Measurements from ENCODE around the gene WDR26.

The WDR26 gene

DNA sequence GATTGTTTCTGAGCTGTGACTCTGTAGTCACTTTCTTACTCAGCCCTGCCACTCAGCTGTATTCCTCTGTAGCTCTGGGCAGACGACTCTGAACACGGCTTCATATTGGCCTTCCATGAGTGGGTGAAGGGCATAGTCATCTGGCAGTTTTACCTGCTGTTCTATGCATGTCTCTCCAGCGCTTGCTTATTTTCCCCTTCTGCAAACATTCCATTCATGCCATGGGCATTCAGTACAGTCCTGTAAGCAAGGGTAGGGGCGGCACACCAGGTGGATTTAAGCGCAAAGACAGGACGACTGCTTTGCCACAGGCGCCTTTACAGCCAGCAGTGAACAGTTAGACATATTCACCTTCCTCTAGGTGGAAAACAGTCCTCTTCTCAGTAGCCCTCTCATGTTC is 4.4 kb upstream of the WDR26 start:
- no peak for DNase-seq
- ATAC-seq (ENCODE audit: insufficient read depth, low read depth) = no peak
- Histone ChIP-seq H3K79me2 (ENCODE audit: insufficient read depth, low read length) (peaks cover 23% of the 10 kb centered on the region), H3K9ac (ENCODE audit: low read depth, low read length) (no peak overlapping the region), H3K4me3 (ENCODE audit: low read depth in 1 of 2, low read length in 2 of 2) (no peak overlapping the region), H2AFZ (ENCODE audit: low read depth, low read length) (no peak overlapping the region), H3K27me3 (ENCODE audit: insufficient read depth, low read length, poor library complexity) (no peaks in the 10 kb centered on the region), H3K9me3 (ENCODE audit: insufficient read depth, low read length, severe bottlenecking) (no peaks in the 10 kb centered on the region), H3K4me2 (ENCODE audit: insufficient read depth, low read length) (no peak overlapping the region), H3K36me3 (ENCODE audit: insufficient read depth, low read length) (no peaks in the 10 kb centered on the region), H3K27ac (ENCODE audit: low read length) (no peak overlapping the region), H4K20me1 (ENCODE audit: insufficient read depth, low read length) (peaks cover 1% of the 10 kb centered on the region; the same call in 1 of the 2 replicates), H3K4me1 (ENCODE audit: insufficient read depth, low read length) (peaks cover 20% of the 10 kb centered on the region)
- TF ChIP-seq, protein P1, sequence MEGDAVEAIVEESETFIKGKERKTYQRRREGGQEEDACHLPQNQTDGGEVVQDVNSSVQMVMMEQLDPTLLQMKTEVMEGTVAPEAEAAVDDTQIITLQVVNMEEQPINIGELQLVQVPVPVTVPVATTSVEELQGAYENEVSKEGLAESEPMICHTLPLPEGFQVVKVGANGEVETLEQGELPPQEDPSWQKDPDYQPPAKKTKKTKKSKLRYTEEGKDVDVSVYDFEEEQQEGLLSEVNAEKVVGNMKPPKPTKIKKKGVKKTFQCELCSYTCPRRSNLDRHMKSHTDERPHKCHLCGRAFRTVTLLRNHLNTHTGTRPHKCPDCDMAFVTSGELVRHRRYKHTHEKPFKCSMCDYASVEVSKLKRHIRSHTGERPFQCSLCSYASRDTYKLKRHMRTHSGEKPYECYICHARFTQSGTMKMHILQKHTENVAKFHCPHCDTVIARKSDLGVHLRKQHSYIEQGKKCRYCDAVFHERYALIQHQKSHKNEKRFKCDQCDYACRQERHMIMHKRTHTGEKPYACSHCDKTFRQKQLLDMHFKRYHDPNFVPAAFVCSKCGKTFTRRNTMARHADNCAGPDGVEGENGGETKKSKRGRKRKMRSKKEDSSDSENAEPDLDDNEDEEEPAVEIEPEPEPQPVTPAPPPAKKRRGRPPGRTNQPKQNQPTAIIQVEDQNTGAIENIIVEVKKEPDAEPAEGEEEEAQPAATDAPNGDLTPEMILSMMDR (IDR thresholded peaks at IDR 0.05; ENCODE audit: borderline replicate concordance, extremely low read depth, low read length, poor library complexity, severe bottlenecking) = no peak

DNA sequence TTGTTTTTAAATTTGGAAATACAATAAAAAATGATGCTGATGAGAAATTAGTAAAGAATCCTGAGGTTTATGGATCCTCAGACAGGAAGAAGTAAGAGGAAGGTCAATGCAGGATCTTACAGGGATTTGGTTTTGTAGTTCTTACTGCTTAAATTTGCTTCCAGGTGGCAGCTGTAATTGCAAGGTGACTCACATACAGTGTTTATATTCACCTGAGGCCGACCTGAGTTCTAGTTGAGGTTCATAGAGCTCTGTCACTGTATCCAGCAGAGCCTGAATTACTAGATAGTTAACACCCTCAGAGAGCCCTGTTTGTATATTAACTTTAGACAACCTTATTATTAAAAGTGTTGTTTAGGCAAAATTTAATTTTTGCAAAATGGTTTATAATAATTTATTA is 1.4 kb upstream of the WDR26 start:
- no peak for TF ChIP-seq EZH2 (IDR thresholded peaks at IDR 0.05; ENCODE audit: borderline replicate concordance, low read depth, low read length, severe bottlenecking)
- TF ChIP-seq, protein P1 (IDR thresholded peaks at IDR 0.05; ENCODE audit: borderline replicate concordance, extremely low read depth, low read length, poor library complexity, severe bottlenecking) = no peak
- Histone ChIP-seq H3K4me2 (ENCODE audit: insufficient read depth, low read length) (peak overlapping the region; percentile 95), H3K27me3 (ENCODE audit: insufficient read depth, low read length, poor library complexity) (no peaks in the 10 kb centered on the region), H3K9ac (ENCODE audit: low read depth, low read length) (peak overlapping the region; percentile 73; the same call in 1 of the 2 replicates), H4K20me1 (ENCODE audit: insufficient read depth, low read length) (peaks cover 25% of the 10 kb centered on the region), H3K4me1 (ENCODE audit: insufficient read depth, low read length) (peaks cover 44% of the 10 kb centered on the region), H3K79me2 (ENCODE audit: insufficient read depth, low read length) (peaks cover 51% of the 10 kb centered on the region), H3K36me3 (ENCODE audit: insufficient read depth, low read length) (peaks cover 16% of the 10 kb centered on the region), H3K27ac (ENCODE audit: low read length) (no peak overlapping the region; the same call in 1 of the 2 replicates), H3K4me3 (ENCODE audit: low read depth in 1 of 2, low read length in 2 of 2) (peak overlapping the region; percentile 62 to 90; a peak in 2 of 4 replicates), H2AFZ (ENCODE audit: low read depth, low read length) (no peak overlapping the region), H3K9me3 (ENCODE audit: insufficient read depth, low read length, severe bottlenecking) (no peaks in the 10 kb centered on the region)
- ATAC-seq (ENCODE audit: insufficient read depth, low read depth) = no peak
- no peak for DNase-seq

DNA sequence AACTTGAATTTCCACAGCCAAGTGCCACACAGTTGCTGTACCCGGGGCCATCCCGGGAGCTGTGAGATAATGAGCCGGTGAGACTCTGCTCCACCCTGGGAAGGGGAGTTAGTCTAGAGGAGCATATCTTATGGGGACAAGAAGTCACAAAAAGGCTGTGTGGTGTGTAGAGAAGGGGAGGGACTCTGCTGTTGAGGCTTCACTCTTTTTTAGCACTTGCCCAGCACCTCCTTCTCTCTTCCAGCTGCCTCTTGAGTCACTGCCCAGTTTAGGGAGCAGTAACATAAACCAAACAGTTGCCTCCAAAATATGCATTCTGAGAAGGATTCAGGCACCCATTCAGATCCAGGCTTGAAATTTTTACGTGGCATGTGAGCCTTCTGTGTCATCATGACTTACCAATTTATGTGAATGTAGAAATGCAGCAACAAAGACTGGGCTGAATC is 744 bp upstream of the WDR26 start:
- Histone ChIP-seq H3K4me3 (ENCODE audit: low read depth in 1 of 2, low read length in 2 of 2) (peak overlapping the region; percentile 62 to 90), H3K27me3 (ENCODE audit: insufficient read depth, low read length, poor library complexity) (no peaks in the 10 kb centered on the region), H3K36me3 (ENCODE audit: insufficient read depth, low read length) (peaks cover 16% of the 10 kb centered on the region), H3K9me3 (ENCODE audit: insufficient read depth, low read length, severe bottlenecking) (no peaks in the 10 kb centered on the region), H2AFZ (ENCODE audit: low read depth, low read length) (peak overlapping the region; percentile 95), H3K4me2 (ENCODE audit: insufficient read depth, low read length) (peak overlapping the region; percentile 95), H4K20me1 (ENCODE audit: insufficient read depth, low read length) (peaks cover 28% of the 10 kb centered on the region), H3K79me2 (ENCODE audit: insufficient read depth, low read length) (peaks cover 57% of the 10 kb centered on the region), H3K27ac (ENCODE audit: low read length) (peak overlapping the region; percentile 78), H3K9ac (ENCODE audit: low read depth, low read length) (peak overlapping the region; percentile 73), H3K4me1 (ENCODE audit: insufficient read depth, low read length) (peaks cover 51% of the 10 kb centered on the region)
- TF ChIP-seq EZH2 (IDR thresholded peaks at IDR 0.05; ENCODE audit: borderline replicate concordance, low read depth, low read length, severe bottlenecking) = no peak
- TF ChIP-seq, protein P1 (IDR thresholded peaks at IDR 0.05; ENCODE audit: borderline replicate concordance, extremely low read depth, low read length, poor library complexity, severe bottlenecking) = no peak
- ATAC-seq (ENCODE audit: insufficient read depth, low read depth) = peak; percentile 13; the same call in 2 of the 3 replicates
- DNase-seq = no peak
